ENCODE results near the gene STOML3. TPM values are rescaled to one million over a fixed set of nuclear protein-coding genes. Genes with fewer than 3 reads are reported as not detected.

The STOML3 gene
- total and polyA plus RNA-seq, 10 donors: not detected

DNA sequence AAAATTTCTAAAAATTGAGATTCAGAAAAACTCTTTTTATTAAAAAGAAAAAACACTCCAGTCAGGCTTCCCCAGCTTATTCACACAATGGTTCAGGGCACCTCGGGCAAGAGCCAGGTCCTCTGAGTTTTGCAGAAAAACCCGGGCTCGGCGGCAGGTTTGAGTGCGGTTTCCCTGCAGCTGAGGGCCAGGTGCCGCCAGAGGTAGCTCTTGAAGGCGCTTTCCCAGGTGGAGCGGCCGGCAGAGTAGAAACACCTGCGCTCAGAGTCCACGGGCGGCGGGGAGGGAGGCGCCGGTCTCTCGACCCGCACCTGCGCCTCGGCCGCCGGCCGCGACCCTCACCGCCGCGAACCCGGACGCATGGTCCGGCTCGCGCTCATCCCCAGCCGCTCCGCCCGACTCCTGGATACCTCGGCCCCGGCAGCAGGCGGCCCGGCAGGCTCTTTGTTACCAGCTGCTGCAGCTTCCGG lies 46.8 kb upstream of the STOML3 start:
- Histone ChIP-seq H3K27me3 (replicated peaks in 1 of 7) (no peaks in the 10 kb centered on the region), H3K4me1 (peaks cover 31 to 88% (median 69%) of the 10 kb centered on the region in 6 donors), H3K9me3 (no peaks in the 10 kb centered on the region), H3K36me3 (peaks cover 0 to 6% (median 0%) of the 10 kb centered on the region in 6 donors), H3K27ac (peak overlapping the region; percentile 86 to 95 (median 92)), H3K4me3 (peak overlapping the region; percentile 55 to 98 (median 93))
- no peak for DNase-seq
- WGBS, 5 donors: 0% methylated on average over 31 to 39 of the region's 39 CpGs
- intact Hi-C loops (cut with DNase I; ENCODE audit: low total_unique reads): no loop called here
- TF ChIP-seq POLR2A (IDR thresholded peaks at IDR 0.05) (no peak), POLR2AphosphoS5 (IDR thresholded peaks at IDR 0.05) (no peak)
- TF ChIP-seq, protein P1, sequence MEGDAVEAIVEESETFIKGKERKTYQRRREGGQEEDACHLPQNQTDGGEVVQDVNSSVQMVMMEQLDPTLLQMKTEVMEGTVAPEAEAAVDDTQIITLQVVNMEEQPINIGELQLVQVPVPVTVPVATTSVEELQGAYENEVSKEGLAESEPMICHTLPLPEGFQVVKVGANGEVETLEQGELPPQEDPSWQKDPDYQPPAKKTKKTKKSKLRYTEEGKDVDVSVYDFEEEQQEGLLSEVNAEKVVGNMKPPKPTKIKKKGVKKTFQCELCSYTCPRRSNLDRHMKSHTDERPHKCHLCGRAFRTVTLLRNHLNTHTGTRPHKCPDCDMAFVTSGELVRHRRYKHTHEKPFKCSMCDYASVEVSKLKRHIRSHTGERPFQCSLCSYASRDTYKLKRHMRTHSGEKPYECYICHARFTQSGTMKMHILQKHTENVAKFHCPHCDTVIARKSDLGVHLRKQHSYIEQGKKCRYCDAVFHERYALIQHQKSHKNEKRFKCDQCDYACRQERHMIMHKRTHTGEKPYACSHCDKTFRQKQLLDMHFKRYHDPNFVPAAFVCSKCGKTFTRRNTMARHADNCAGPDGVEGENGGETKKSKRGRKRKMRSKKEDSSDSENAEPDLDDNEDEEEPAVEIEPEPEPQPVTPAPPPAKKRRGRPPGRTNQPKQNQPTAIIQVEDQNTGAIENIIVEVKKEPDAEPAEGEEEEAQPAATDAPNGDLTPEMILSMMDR (IDR thresholded peaks at IDR 0.05 in 8 of 11, conservative IDR thresholded peaks at IDR 0.05 in 3 of 11): no peak

GRCh38 chr13:39036212-39036611 lies 45.6 kb upstream of the STOML3 start:
- Histone ChIP-seq H3K4me3 (peak overlapping the region; percentile 55 to 98 (median 93)), H3K27ac (peak overlapping the region in 3 of 8 donors; percentile 15 to 34 (median 31)), H3K9me3 (no peaks in the 10 kb centered on the region), H3K27me3 (replicated peaks in 1 of 7) (no peaks in the 10 kb centered on the region), H3K36me3 (peaks cover 0 to 13% (median 0%) of the 10 kb centered on the region in 6 donors), H3K4me1 (peaks cover 31 to 88% (median 66%) of the 10 kb centered on the region in 6 donors)
- WGBS, 5 donors: 1 to 2% (median 1%) methylated on average over 9 of the region's 9 CpGs
- TF ChIP-seq, protein P1 (IDR thresholded peaks at IDR 0.05 in 8 of 11, conservative IDR thresholded peaks at IDR 0.05 in 3 of 11): no peak
- TF ChIP-seq POLR2A (IDR thresholded peaks at IDR 0.05) (no peak), POLR2AphosphoS5 (IDR thresholded peaks at IDR 0.05) (no peak)
- intact Hi-C loops (cut with DNase I; ENCODE audit: low total_unique reads): no loop called here
- DNase-seq: no peak

GRCh38 chr13:39035799-39036198 lies 45.2 kb upstream of the STOML3 start:
- intact Hi-C loops (cut with DNase I; ENCODE audit: low total_unique reads): no loop called here
- no peak for DNase-seq
- WGBS, 5 donors: 28 to 35% (median 33%) methylated on average over 2 of the region's 2 CpGs
- TF ChIP-seq, protein P1 (IDR thresholded peaks at IDR 0.05 in 8 of 11, conservative IDR thresholded peaks at IDR 0.05 in 3 of 11): no peak
- TF ChIP-seq POLR2AphosphoS5 (IDR thresholded peaks at IDR 0.05) (no peak), POLR2A (IDR thresholded peaks at IDR 0.05) (no peak)
- no peaks in the 10 kb centered on the region for H3K9me3 ChIP-seq
- peak overlapping the region in 7 of 8 donors; percentile 55 to 98 (median 92) for H3K4me3 ChIP-seq
- H3K27ac ChIP-seq: peak overlapping the region in 1 of 8 donors; percentile 15
- H3K36me3 ChIP-seq: peaks cover 0 to 17% (median under 1%) of the 10 kb centered on the region in 6 donors
- peaks cover 31 to 85% (median 62%) of the 10 kb centered on the region in 6 donors for H3K4me1 ChIP-seq
- H3K27me3 ChIP-seq (replicated peaks in 1 of 7): no peaks in the 10 kb centered on the region

- Histone ChIP-seq H3K27ac (no peak overlapping the region), H3K9me3 (no peaks in the 10 kb centered on the region), H3K4me1 (peaks cover 29 to 81% (median 56%) of the 10 kb centered on the region in 6 donors), H3K4me3 (peak overlapping the region in 6 of 8 donors; percentile 90 to 98 (median 93)), H3K36me3 (peaks cover 0 to 23% (median 3%) of the 10 kb centered on the region in 6 donors), H3K27me3 (replicated peaks in 1 of 7) (no peaks in the 10 kb centered on the region)
- intact Hi-C loops (cut with DNase I; ENCODE audit: low total_unique reads): no loop called here
- 65 to 82% (median 79%) methylated on average over 2 of the region's 2 CpGs for WGBS, 5 donors
- DNase-seq: no peak
- TF ChIP-seq POLR2AphosphoS5 (IDR thresholded peaks at IDR 0.05): no peak
- no peak for TF ChIP-seq POLR2A (IDR thresholded peaks at IDR 0.05)
- TF ChIP-seq, protein P1 (IDR thresholded peaks at IDR 0.05 in 8 of 11, conservative IDR thresholded peaks at IDR 0.05 in 3 of 11): no peak
Observed at GRCh38 chr13:39035204-39035603, 44.6 kb upstream of the STOML3 start.
